H1 (cell line): Measurements from ENCODE around the gene SPIRE1. TPM values are rescaled to one million over a fixed set of nuclear protein-coding genes. Genes with fewer than 3 reads are reported as not detected.

Experiments
- CTCF ChIA-PET: fragments of 300-600 bp; sonication (Branson Sonifier 250); formaldehyde crosslinking; loops from one replicate; lab custom pipeline; 2021; ENCODE audit not compliant: partially characterized antibody; lab: Charles Lee
- POLR2A ChIA-PET: fragments of 300-600 bp; sonication (Branson Sonifier 250); formaldehyde crosslinking; loops from one replicate; lab custom pipeline; 2021; ENCODE audit warnings: inconsistent platforms; ENCODE audit not compliant: partially characterized antibody; lab: Charles Lee
- DNase-seq, 2 experiments: peaks; one replicate each; pipeline versions ENCODE4 v3.0.0 to v3.0.0-alpha.2; 2010 to 2022; ENCODE audit warnings: low spot score in 2 of 2, low read depth in 1 of 2, mixed read lengths in 1 of 2
- FAIRE-seq: peaks from 2 replicates; lab custom pipeline; 2011; peaks lifted over from hg19 to GRCh38; lab: Jason Lieb, UNC
- H2AFZ ChIP-seq: 2 replicates; pipeline ENCODE4 v1.8.1; 2012; ENCODE audit warnings: low read length, inconsistent platforms
- H2AK5ac ChIP-seq: 2 replicates; pipeline ENCODE4 v1.6.1; 2013; ENCODE audit warnings: low read depth, low read length
- H2BK120ac ChIP-seq: replicated peaks from 2 replicates; pipeline ENCODE3; 2013; ENCODE audit warnings: low read depth, low read length, inconsistent platforms
- H2BK12ac ChIP-seq: 2 replicates; pipeline ENCODE4 v1.6.1; 2013; ENCODE audit warnings: low read depth, low read length
- H2BK15ac ChIP-seq: 2 replicates; pipeline ENCODE4 v1.6.1; 2013; ENCODE audit warnings: low read length
- H2BK20ac ChIP-seq: 2 replicates; pipeline ENCODE4 v1.6.1; 2013; ENCODE audit warnings: low read length
- H2BK5ac ChIP-seq: 2 replicates; pipeline ENCODE4 v1.6.1; 2013; ENCODE audit warnings: low read depth, low read length
- H3K14ac ChIP-seq: 2 replicates; pipeline ENCODE4 v1.6.1; 2013; ENCODE audit warnings: inconsistent platforms; ENCODE audit not compliant: insufficient read length
- H3K18ac ChIP-seq: 2 replicates; pipeline ENCODE4 v1.6.1; 2013; ENCODE audit warnings: low read length; ENCODE audit errors: extremely low read depth
- H3K23ac ChIP-seq: 2 replicates; pipeline ENCODE4 v1.6.1; 2013; ENCODE audit warnings: inconsistent platforms; ENCODE audit not compliant: insufficient read length
- H3K23me2 ChIP-seq: 2 replicates; pipeline ENCODE4 v1.6.1; 2013; ENCODE audit warnings: low read depth, low read length
- H3K27ac ChIP-seq: 2 replicates; pipeline ENCODE4 v1.6.1; 2011; ENCODE audit warnings: low read depth, low read length, inconsistent platforms
- H3K27me3 ChIP-seq, 4 experiments: replicated peaks in 1 of 4; 1 replicate in 1 of 4; 2 replicates in 3 of 4; pipeline versions ENCODE4 v1.6.1 to v1.8.1; 2011 to 2013; ENCODE audit warnings: low read length in 3 of 4, mild to moderate bottlenecking in 3 of 4, inconsistent platforms in 2 of 4, mixed read lengths in 2 of 4, moderate library complexity in 1 of 4; ENCODE audit not compliant: control insufficient read depth in 3 of 4, insufficient read depth in 3 of 4; ENCODE audit errors: extremely low read depth in 1 of 4
- H3K36me3 ChIP-seq, 4 experiments: 2 replicates each; pipeline versions ENCODE4 v1.6.1 to v1.8.1; 2011 to 2013; ENCODE audit warnings: mild to moderate bottlenecking in 4 of 4, low read length in 3 of 4, moderate library complexity in 2 of 4, control low read depth in 1 of 4, inconsistent platforms in 1 of 4; ENCODE audit not compliant: insufficient read depth in 4 of 4, control insufficient read depth in 2 of 4
- H3K4ac ChIP-seq: replicated peaks from 2 replicates; pipeline ENCODE3; 2013; ENCODE audit warnings: low read length, low read depth, mixed read lengths, inconsistent platforms; ENCODE audit not compliant: insufficient read length
- H3K4me1 ChIP-seq, 4 experiments: replicated peaks in 1 of 4; 1 replicate in 1 of 4; 2 replicates in 3 of 4; pipeline versions ENCODE4 v1.6.1 to v1.8.1; 2011 to 2013; ENCODE audit warnings: low read length in 3 of 4, inconsistent platforms in 2 of 4, mixed read lengths in 1 of 4; ENCODE audit not compliant: insufficient read depth in 4 of 4, control insufficient read depth in 3 of 4
- H3K4me2 ChIP-seq, 2 experiments: 2 replicates each; pipeline versions ENCODE4 v1.6.1 to v1.8.1; 2011 to 2013; ENCODE audit warnings: low read depth in 2 of 2, low read length in 2 of 2, control low read depth in 1 of 2, inconsistent platforms in 1 of 2, mild to moderate bottlenecking in 1 of 2; ENCODE audit not compliant: insufficient read depth in 1 of 2
- H3K4me3 ChIP-seq, 4 experiments: fragments of 200-600, 300-600 bp in 1 of 4; sonication (generic), shearing (Covaris generic), sonication (Bioruptor Twin) in 1 of 4; 2 replicates each; pipeline versions ENCODE4 v1.5.1 to v1.8.1; 2011 to 2016; ENCODE audit warnings: low read length in 4 of 4, low read depth in 3 of 4, control low read depth in 2 of 4, inconsistent platforms in 2 of 4, mild to moderate bottlenecking in 2 of 4, mixed read lengths in 1 of 4, moderate library complexity in 1 of 4; ENCODE audit not compliant: insufficient read depth in 2 of 4; ENCODE audit errors: extremely low read depth in 1 of 4
- H3K56ac ChIP-seq: replicated peaks from 2 replicates; pipeline ENCODE3; 2013; ENCODE audit warnings: low read depth, mild to moderate bottlenecking, mixed read lengths, low read length, inconsistent platforms; ENCODE audit not compliant: insufficient read length
- H3K79me1 ChIP-seq: 2 replicates; pipeline ENCODE4 v1.6.1; 2013; ENCODE audit warnings: low read depth, low read length, control low read depth
- H3K79me2 ChIP-seq, 2 experiments: 2 replicates each; pipeline versions ENCODE4 v1.6.1 to v1.8.1; 2012 to 2013; ENCODE audit warnings: low read length in 2 of 2, mild to moderate bottlenecking in 2 of 2, inconsistent platforms in 1 of 2; ENCODE audit not compliant: insufficient read depth in 2 of 2, control insufficient read depth in 1 of 2
- H3K9ac ChIP-seq, 4 experiments: replicated peaks in 1 of 4; 1 replicate in 1 of 4; 2 replicates in 3 of 4; pipeline versions ENCODE4 v1.6.1 to v1.8.1; 2011 to 2013; ENCODE audit warnings: low read depth in 3 of 4, low read length in 3 of 4, control low read depth in 2 of 4, mild to moderate bottlenecking in 2 of 4, moderate library complexity in 2 of 4, inconsistent platforms in 1 of 4; ENCODE audit errors: extremely low read depth in 1 of 4
- H3K9me3 ChIP-seq, 2 experiments: 2 replicates each; pipeline versions ENCODE4 v1.6.1 to v1.8.1; 2012 to 2013; ENCODE audit warnings: mild to moderate bottlenecking in 2 of 2, moderate library complexity in 2 of 2, control low read depth in 1 of 2, inconsistent platforms in 1 of 2, low read depth in 1 of 2, low read length in 1 of 2, mixed read lengths in 1 of 2; ENCODE audit not compliant: insufficient read depth in 2 of 2
- H4K20me1 ChIP-seq, 2 experiments: replicated peaks in 1 of 2; 2 replicates each; pipeline versions ENCODE3 to v1.8.1; 2011 to 2013; ENCODE audit warnings: inconsistent platforms in 2 of 2, low read length in 2 of 2, mild to moderate bottlenecking in 1 of 2; ENCODE audit not compliant: insufficient read depth in 2 of 2, control insufficient read depth in 1 of 2
- H4K5ac ChIP-seq: 2 replicates; pipeline ENCODE4 v1.6.1; 2013; ENCODE audit warnings: low read length, low read depth, mixed read lengths, inconsistent platforms; ENCODE audit not compliant: insufficient read length
- H4K8ac ChIP-seq: 2 replicates; pipeline ENCODE4 v1.8.0; 2013; ENCODE audit warnings: mild to moderate bottlenecking, moderate library complexity, low read length, inconsistent platforms; ENCODE audit not compliant: insufficient read depth; ENCODE audit errors: extremely low read depth
- H4K91ac ChIP-seq: replicated peaks from 2 replicates; pipeline ENCODE3; 2013; ENCODE audit warnings: low read length, mixed read lengths, inconsistent platforms; ENCODE audit not compliant: insufficient read length
- EP300 ChIP-seq, 2 experiments: IDR thresholded peaks; 1 replicate in 1 of 2; 2 replicates in 1 of 2; pipeline ENCODE4 v1.6.1; 2011 to 2012; ENCODE audit warnings: low read depth in 2 of 2, low read length in 2 of 2, mild to moderate bottlenecking in 2 of 2, borderline replicate concordance in 1 of 2, inconsistent platforms in 1 of 2, moderate library complexity in 1 of 2
- GABPA ChIP-seq: IDR thresholded peaks from 2 replicates; pipeline ENCODE4 v1.6.1; 2011; ENCODE audit warnings: mild to moderate bottlenecking, low read length, moderate library complexity, borderline replicate concordance; ENCODE audit not compliant: insufficient read depth
- JUN ChIP-seq: IDR thresholded peaks from 2 replicates; pipeline ENCODE4 v1.6.1; 2011; ENCODE audit warnings: low read depth, mild to moderate bottlenecking, improper control_type of control experiment, low read length
- RAD21 ChIP-seq, 2 experiments: IDR thresholded peaks in 1 of 2; conservative IDR thresholded peaks in 1 of 2; 2 replicates each; pipeline ENCODE4 v1.6.1; 2011; ENCODE audit warnings: low read depth in 2 of 2, low read length in 2 of 2, improper control_type of control experiment in 1 of 2, inconsistent platforms in 1 of 2, mild to moderate bottlenecking in 1 of 2, moderate library complexity in 1 of 2
- RNF2 ChIP-seq: fragments of 200-900, 300-1000 bp; sonication (generic); IDR thresholded peaks from 2 replicates; pipeline ENCODE4 v1.7.1; 2016; ENCODE audit warnings: borderline replicate concordance, low read depth, mild to moderate bottlenecking, antibody characterized with exemption, low read length; ENCODE audit not compliant: poor library complexity, severe bottlenecking; ENCODE audit errors: missing control alignments
- SP2 ChIP-seq: IDR thresholded peaks from 2 replicates; pipeline ENCODE4 v1.6.1; 2012; ENCODE audit warnings: mild to moderate bottlenecking, low read length, inconsistent platforms
- SRF ChIP-seq: IDR thresholded peaks from 2 replicates; pipeline ENCODE4 v1.6.1; 2011; ENCODE audit warnings: mild to moderate bottlenecking, low read depth, low read length, moderate library complexity
- WGBS, 2 experiments: shearing (Covaris generic) in 1 of 2; methylation state at CpG; one replicate each; pipeline versions ENCODE4 v1.1.6 to v1.1.7; 2013 to 2015; ENCODE audit warnings: low lambda C conversion rate in 2 of 2, mixed read lengths in 2 of 2, inconsistent platforms in 1 of 2, low coverage in 1 of 2, missing lambda C conversion rate in 1 of 2; ENCODE audit not compliant: insufficient replicate concordance in 2 of 2, insufficient coverage in 1 of 2, insufficient read length in 1 of 2; ENCODE audit errors: extremely low coverage in 1 of 2, missing lambda C conversion rate in 1 of 2; 5-methylcytosine and 5-hydroxymethylcytosine counted together
- polyA plus RNA-seq, 7 experiments: library from polyadenylated mRNA; depleted of rRNA in 3 of 7; stranded (reverse) in 5 of 7; unstranded in 2 of 7; fragments of >200 nt in 5 of 7; fragments of 200-250 nt in 2 of 7; gene quantifications; 1 replicate in 5 of 7; 2 replicates in 1 of 7; 4 replicates in 1 of 7; pipeline versions ENCODE4 v1.2.1 to v1.2.3, GENCODE V29; 2011 to 2013; ENCODE audit warnings: missing spikeins in 2 of 7, mixed read lengths in 2 of 7
- total RNA-seq: library from RNA; stranded (reverse); fragmentation: NEBNext Ultra II Directional; extraction: Animal tissue kit (Norgen Biotek cat#: 25700); gene quantifications from 2 replicates; pipeline ENCODE4 v1.2.1, GENCODE V29; 2021

SPIRE1 gene
- total and polyA plus RNA-seq, 2 of the 8 experiments (the other 6 are each of a cell fraction or from before 2014, with no cell fraction given): 6.0 to 21.5 TPM

GRCh38 chr18:12433829-12434540 lies 223.9 kb downstream of the SPIRE1 start:
- H2AK5ac ChIP-seq: no peak overlapping the region
- H2AFZ ChIP-seq: no peak overlapping the region
- peaks cover 0 to 11% of the 10 kb centered on the region in 2 experiments for H4K20me1 ChIP-seq
- no peak overlapping the region for H3K27ac ChIP-seq
- no peaks in the 10 kb centered on the region; a peak in 1 of 4 replicates for H3K79me2 ChIP-seq
- H2BK5ac ChIP-seq: no peak overlapping the region
- no peak overlapping the region for H4K5ac ChIP-seq
- H3K4me1 ChIP-seq: peaks cover 0 to 5% (median 0%) of the 10 kb centered on the region in 4 experiments; a peak in 1 of 7 replicates
- no peak overlapping the region for H4K91ac ChIP-seq
- no peak overlapping the region for H3K4me2 ChIP-seq
- TF ChIP-seq RAD21 (IDR thresholded peaks at IDR 0.05 in 1 of 2, conservative IDR thresholded peaks at IDR 0.05 in 1 of 2; ENCODE audit: low read depth in 2 of 2, low read length in 2 of 2) (no peak), SRF (no peak), RNF2 (no peak), EP300 (IDR thresholded peaks at IDR 0.05; ENCODE audit: borderline replicate concordance in 1 of 2, low read depth in 2 of 2, low read length in 2 of 2) (no peak), GABPA (no peak), SP2 (no peak), JUN (no peak)
- H3K23me2 ChIP-seq: peaks cover 9% of the 10 kb centered on the region
- no peak overlapping the region for H2BK20ac ChIP-seq
- no peak overlapping the region; the same call in 1 of the 2 replicates for H3K18ac ChIP-seq
- no peaks in the 10 kb centered on the region for H3K79me1 ChIP-seq
- no peak overlapping the region for H3K4me3 ChIP-seq
- H3K56ac ChIP-seq: no peak overlapping the region
- 95% methylated on average over 48 of the region's 51 CpGs; no CpG with 5 or more reads in 1 of the 2 experiments for WGBS, 2 experiments
- CTCF ChIA-PET: interaction anchor here (1.0 to 3.1 kb wide), 3 partner anchors 11 to 41 kb away, joined by 3 to 9 read pairs (median 3); no protein-coding TSS in a partner anchor
- DNase-seq (no peak), FAIRE-seq (no peak)
- H4K8ac ChIP-seq: no peak overlapping the region
- no peaks in the 10 kb centered on the region for H3K9me3 ChIP-seq
- no peak overlapping the region for H2BK120ac ChIP-seq
- H2BK12ac ChIP-seq: no peak overlapping the region
- no peak overlapping the region for H2BK15ac ChIP-seq
- POLR2A ChIA-PET: interaction anchor here (0.8 to 2.5 kb wide), 4 partner anchors 9 to 45 kb away, joined by 3 to 10 read pairs (median 4); no protein-coding TSS in a partner anchor
- H3K4ac ChIP-seq: no peak overlapping the region
- peaks cover 0 to 29% (median 11%) of the 10 kb centered on the region in 4 experiments; a peak in 7 of 8 replicates for H3K36me3 ChIP-seq
- H3K23ac ChIP-seq: no peak overlapping the region
- H3K14ac ChIP-seq: no peak overlapping the region
- H3K9ac ChIP-seq: no peak overlapping the region
- H3K27me3 ChIP-seq: peaks cover 0 to 2% (median 0%) of the 10 kb centered on the region in 4 experiments; a peak in 1 of 7 replicates
